ENCODE data around the gene DIAPH3. TPM values are rescaled to one million over a fixed set of nuclear protein-coding genes. Genes with fewer than 3 reads are reported as not detected.

Gene DIAPH3
- total RNA-seq, 2 experiments from 2014 or later: 0.08 to 0.11 TPM

GRCh38 chr13:59766236-59766635 is 397.5 kb downstream of the DIAPH3 start:
- H3K9me3 ChIP-seq (ENCODE audit: control insufficient read depth in 1 of 2, insufficient read depth in 1 of 2, low read length in 2 of 2): no peaks in the 10 kb centered on the region
- no peaks in the 10 kb centered on the region for H3K4me1 ChIP-seq (ENCODE audit: insufficient read depth, low read length)
- intact Hi-C loops (cut with DNase I, micrococcal nuclease): no loop called here
- Mint-ChIP-seq H3K36me3 (ENCODE audit: low read depth) (no peaks in the 10 kb centered on the region), H3K4me3 (no peak overlapping the region), H3K27ac (no peak overlapping the region), H3K27me3 (no peaks in the 10 kb centered on the region), H3K9me3 (no peaks in the 10 kb centered on the region), H3K4me1 (ENCODE audit: low read depth) (no peaks in the 10 kb centered on the region)
- DNase-seq (no peak), ATAC-seq (ENCODE audit: poor library complexity) (no peak)
- no peak overlapping the region for H3K27ac ChIP-seq (ENCODE audit: low read depth in 1 of 2, low read length in 2 of 2)
- H3K4me3 ChIP-seq (ENCODE audit: low read length): no peak overlapping the region
- no peaks in the 10 kb centered on the region for H3K27me3 ChIP-seq (ENCODE audit: control insufficient read depth in 1 of 2, insufficient read depth in 2 of 2, low read length in 2 of 2)
- no peak for TF ChIP-seq CTCF (IDR thresholded peaks at IDR 0.05)
- no peaks in the 10 kb centered on the region for H3K36me3 ChIP-seq (ENCODE audit: insufficient read depth, low read length)
- POLR2A ChIA-PET: no interaction called here
- CTCF ChIA-PET: no interaction called here

GRCh38 chr13:59755632-59756290 is 408.0 kb downstream of the DIAPH3 start:
- ATAC-seq (ENCODE audit: poor library complexity) (no peak), DNase-seq (no peak)
- TF ChIP-seq CTCF (IDR thresholded peaks at IDR 0.05): no peak
- H3K4me1 Mint-ChIP-seq (ENCODE audit: low read depth): no peaks in the 10 kb centered on the region
- H3K4me3 ChIP-seq (ENCODE audit: low read length): no peak overlapping the region
- CTCF ChIA-PET: no interaction called here
- H3K36me3 ChIP-seq (ENCODE audit: insufficient read depth, low read length): no peaks in the 10 kb centered on the region
- no peak overlapping the region for H3K4me3 Mint-ChIP-seq
- no peak overlapping the region for H3K27ac ChIP-seq (ENCODE audit: low read depth in 1 of 2, low read length in 2 of 2)
- no peaks in the 10 kb centered on the region for H3K27me3 Mint-ChIP-seq
- no peaks in the 10 kb centered on the region for H3K36me3 Mint-ChIP-seq (ENCODE audit: low read depth)
- no peaks in the 10 kb centered on the region for H3K9me3 ChIP-seq (ENCODE audit: control insufficient read depth in 1 of 2, insufficient read depth in 1 of 2, low read length in 2 of 2)
- H3K27me3 ChIP-seq (ENCODE audit: control insufficient read depth in 1 of 2, insufficient read depth in 2 of 2, low read length in 2 of 2): no peaks in the 10 kb centered on the region
- POLR2A ChIA-PET: no interaction called here
- H3K27ac Mint-ChIP-seq: no peak overlapping the region
- H3K4me1 ChIP-seq (ENCODE audit: insufficient read depth, low read length): no peaks in the 10 kb centered on the region
- intact Hi-C loops (cut with DNase I, micrococcal nuclease): no loop called here
- no peaks in the 10 kb centered on the region for H3K9me3 Mint-ChIP-seq

GRCh38 chr13:59754411-59754810 is 409.3 kb downstream of the DIAPH3 start:
- no peak for TF ChIP-seq CTCF (IDR thresholded peaks at IDR 0.05)
- ChIA-PET CTCF (no interaction called here), POLR2A (no interaction called here)
- no peaks in the 10 kb centered on the region for H3K9me3 Mint-ChIP-seq
- no peaks in the 10 kb centered on the region for H3K27me3 Mint-ChIP-seq
- DNase-seq (no peak), ATAC-seq (ENCODE audit: poor library complexity) (no peak)
- Histone ChIP-seq H3K27me3 (ENCODE audit: control insufficient read depth in 1 of 2, insufficient read depth in 2 of 2, low read length in 2 of 2) (no peaks in the 10 kb centered on the region), H3K27ac (ENCODE audit: low read depth in 1 of 2, low read length in 2 of 2) (no peak overlapping the region), H3K36me3 (ENCODE audit: insufficient read depth, low read length) (no peaks in the 10 kb centered on the region), H3K4me3 (ENCODE audit: low read length) (no peak overlapping the region), H3K4me1 (ENCODE audit: insufficient read depth, low read length) (no peaks in the 10 kb centered on the region), H3K9me3 (ENCODE audit: control insufficient read depth in 1 of 2, insufficient read depth in 1 of 2, low read length in 2 of 2) (no peaks in the 10 kb centered on the region)
- H3K4me3 Mint-ChIP-seq: no peak overlapping the region
- H3K4me1 Mint-ChIP-seq (ENCODE audit: low read depth): no peaks in the 10 kb centered on the region
- H3K27ac Mint-ChIP-seq: no peak overlapping the region
- no peaks in the 10 kb centered on the region for H3K36me3 Mint-ChIP-seq (ENCODE audit: low read depth)
- intact Hi-C loops (cut with DNase I, micrococcal nuclease): no loop called here

All from CD4-positive, alpha-beta T cell (primary cell).